Measurements from ENCODE around the gene VAMP4. TPM values are rescaled to one million over a fixed set of nuclear protein-coding genes. Genes with fewer than 3 reads are reported as not detected.

The VAMP4 gene
- total RNA-seq, 1 donor from 2014 or later, result 16.2 TPM

- H3K4me2 ChIP-seq, result no peak overlapping the region
- no peaks in the 10 kb centered on the region for H3K79me2 ChIP-seq (ENCODE audit: low read depth)
- no peaks in the 10 kb centered on the region for H4K20me1 ChIP-seq (ENCODE audit: low read depth)
- no peak for TF ChIP-seq CTCF (IDR thresholded peaks at IDR 0.05)
- no peak for TF ChIP-seq EZH2phosphoT487 (IDR thresholded peaks at IDR 0.05)
- TF ChIP-seq EZH2 (IDR thresholded peaks at IDR 0.05), result no peak
- Mint-ChIP-seq H3K4me3 (no peak overlapping the region), H3K9me3 (no peaks in the 10 kb centered on the region), H3K27ac (no peak overlapping the region), H3K36me3 (no peaks in the 10 kb centered on the region), H3K27me3 (ENCODE audit: insufficient read depth, low read depth) (no peaks in the 10 kb centered on the region), H3K4me1 (no peaks in the 10 kb centered on the region)
- no peaks in the 10 kb centered on the region for H3K36me3 ChIP-seq
- H3K4me3 ChIP-seq, result no peak overlapping the region
- H3K4me1 ChIP-seq, result no peaks in the 10 kb centered on the region
- H3K9ac ChIP-seq, result no peak overlapping the region
- H3K9me3 ChIP-seq (ENCODE audit: low read depth), result no peaks in the 10 kb centered on the region
- no peaks in the 10 kb centered on the region for H3F3A ChIP-seq (ENCODE audit: low read depth)
- DNase-seq (ENCODE audit: low spot score), result no peak
- no peak overlapping the region for H3K27ac ChIP-seq
- no peak overlapping the region for H2AFZ ChIP-seq (replicated peaks)
- H3K27me3 ChIP-seq, result no peaks in the 10 kb centered on the region
Observed at GRCh38 chr1:171674431-171675405, 67.1 kb downstream of the VAMP4 start.

GRCh38 chr1:171670739-171671138, 71.1 kb downstream of the VAMP4 start:
- no peaks in the 10 kb centered on the region for H3K79me2 ChIP-seq (ENCODE audit: low read depth)
- no peak overlapping the region for H3K9ac ChIP-seq
- Mint-ChIP-seq H3K9me3 (no peaks in the 10 kb centered on the region), H3K4me3 (no peak overlapping the region), H3K27ac (no peak overlapping the region), H3K4me1 (no peaks in the 10 kb centered on the region), H3K27me3 (ENCODE audit: insufficient read depth, low read depth) (no peaks in the 10 kb centered on the region), H3K36me3 (no peaks in the 10 kb centered on the region)
- no peaks in the 10 kb centered on the region for H3F3A ChIP-seq (ENCODE audit: low read depth)
- H2AFZ ChIP-seq (replicated peaks), result no peak overlapping the region
- no peaks in the 10 kb centered on the region for H3K9me3 ChIP-seq (ENCODE audit: low read depth)
- H4K20me1 ChIP-seq (ENCODE audit: low read depth), result no peaks in the 10 kb centered on the region
- no peaks in the 10 kb centered on the region for H3K27me3 ChIP-seq
- TF ChIP-seq EZH2 (IDR thresholded peaks at IDR 0.05) (no peak), EZH2phosphoT487 (IDR thresholded peaks at IDR 0.05) (no peak), CTCF (IDR thresholded peaks at IDR 0.05) (no peak)
- H3K4me1 ChIP-seq, result no peaks in the 10 kb centered on the region
- no peak overlapping the region for H3K27ac ChIP-seq
- DNase-seq (ENCODE audit: low spot score), result no peak
- H3K4me2 ChIP-seq, result no peak overlapping the region
- no peak overlapping the region for H3K4me3 ChIP-seq
- no peaks in the 10 kb centered on the region for H3K36me3 ChIP-seq

GRCh38 chr1:171668372-171668771, 73.5 kb downstream of the VAMP4 start:
- no peaks in the 10 kb centered on the region for H3K9me3 Mint-ChIP-seq
- H3F3A ChIP-seq (ENCODE audit: low read depth), result no peaks in the 10 kb centered on the region
- no peak overlapping the region for H2AFZ ChIP-seq (replicated peaks)
- peaks cover 17% of the 10 kb centered on the region for H3K4me1 ChIP-seq
- H3K4me1 Mint-ChIP-seq, result no peaks in the 10 kb centered on the region
- no peak overlapping the region for H3K27ac ChIP-seq
- no peaks in the 10 kb centered on the region for H3K27me3 ChIP-seq
- no peak overlapping the region for H3K27ac Mint-ChIP-seq
- no peaks in the 10 kb centered on the region for H3K9me3 ChIP-seq (ENCODE audit: low read depth)
- no peaks in the 10 kb centered on the region for H3K27me3 Mint-ChIP-seq (ENCODE audit: insufficient read depth, low read depth)
- DNase-seq (ENCODE audit: low spot score), result no peak
- H3K36me3 ChIP-seq, result no peaks in the 10 kb centered on the region
- H3K4me3 ChIP-seq, result no peak overlapping the region
- H3K79me2 ChIP-seq (ENCODE audit: low read depth), result no peaks in the 10 kb centered on the region
- TF ChIP-seq CTCF (IDR thresholded peaks at IDR 0.05) (no peak), EZH2phosphoT487 (IDR thresholded peaks at IDR 0.05) (no peak), EZH2 (IDR thresholded peaks at IDR 0.05) (no peak)
- no peak overlapping the region for H3K4me3 Mint-ChIP-seq
- no peak overlapping the region for H3K9ac ChIP-seq
- no peaks in the 10 kb centered on the region for H4K20me1 ChIP-seq (ENCODE audit: low read depth)
- H3K36me3 Mint-ChIP-seq, result no peaks in the 10 kb centered on the region
- no peak overlapping the region for H3K4me2 ChIP-seq

Measured in neural progenitor cell (in vitro differentiated cells).